GM12878 (cell line): ENCODE measurements around the gene STARD10. TPM values are rescaled to one million over a fixed set of nuclear protein-coding genes. Genes with fewer than 3 reads are reported as not detected.

Source experiments
- ATAC-seq: fragments of 200-7000 bp; cut with Tn5 transposase; 3 replicates; pipeline ENCODE4 v1.9.1; 2020; ENCODE audit warnings: mild to moderate bottlenecking, moderate library complexity
- BruUV-seq: library from RNA; stranded (reverse); fragments of 400-500 nt; replicated peaks from 2 replicates; lab custom pipeline; 2021; lab: Mats Ljungman, UMichigan
- CTCF ChIA-PET: fragments of 300-600 bp; sonication (Branson Sonifier 250); formaldehyde crosslinking; extraction: SDS; loops from one replicate; lab custom pipeline; 2021; ENCODE audit warnings: inconsistent platforms; lab: Yijun Ruan, JAX
- POLR2A ChIA-PET: fragments of 350-600 bp; formaldehyde crosslinking; extraction: SDS; loops from one replicate; lab custom pipeline; 2021; ENCODE audit warnings: inconsistent platforms; lab: Charles Lee
- RAD21 ChIA-PET: fragments of 300-600 bp; sonication (Branson Sonifier 250); formaldehyde crosslinking; loops from one replicate; lab custom pipeline; 2023; ENCODE audit warnings: antibody characterized with exemption; ENCODE audit not compliant: unreplicated experiment; lab: Charles Lee
- SMC1A ChIA-PET: fragments of 300-600 bp; sonication (Branson Sonifier 250); formaldehyde crosslinking; loops from one replicate; lab custom pipeline; 2023; ENCODE audit not compliant: unreplicated experiment, uncharacterized antibody; lab: Charles Lee
- DNase-seq: peaks from one replicate; pipeline ENCODE4 v3.0.0-alpha.2; 2011; ENCODE audit warnings: low read depth, low spot score
- FAIRE-seq: peaks from 3 replicates; lab custom pipeline; 2011; peaks lifted over from hg19 to GRCh38; lab: Jason Lieb, UNC
- H2AFZ ChIP-seq: 2 replicates; pipeline ENCODE4 v1.6.0; 2011; ENCODE audit warnings: low read depth, low read length, control low read depth; ENCODE audit not compliant: control insufficient read depth
- H3K27ac ChIP-seq: 2 replicates; pipeline ENCODE4 v1.5.1; 2011; ENCODE audit warnings: control low read depth; ENCODE audit not compliant: control insufficient read depth, insufficient read depth
- H3K27me3 ChIP-seq, 2 experiments: replicated peaks in 1 of 2; 2 replicates each; pipeline versions ENCODE4 v1.6.0 to v1.6.1; 2011; ENCODE audit warnings: low read length in 1 of 2; ENCODE audit not compliant: control insufficient read depth in 2 of 2, insufficient read depth in 2 of 2
- H3K36me3 ChIP-seq, 2 experiments: 2 replicates each; pipeline ENCODE4 v1.5.1; 2011; ENCODE audit warnings: low read length in 1 of 2; ENCODE audit not compliant: control insufficient read depth in 2 of 2, insufficient read depth in 2 of 2
- H3K4me1 ChIP-seq: 2 replicates; pipeline ENCODE4 v1.6.1; 2011; ENCODE audit warnings: mild to moderate bottlenecking, low read length, moderate library complexity, mixed read lengths; ENCODE audit not compliant: control insufficient read depth, insufficient read depth
- H3K4me2 ChIP-seq: 2 replicates; pipeline ENCODE4 v1.6.0; 2011; ENCODE audit warnings: control low read depth; ENCODE audit not compliant: control insufficient read depth, insufficient read depth
- H3K4me3 ChIP-seq: fragments of 200-600 bp; sonication (generic); 2 replicates; pipeline ENCODE4 v1.5.1; 2016
- H3K79me2 ChIP-seq: 2 replicates; pipeline ENCODE4 v1.6.0; 2011; ENCODE audit warnings: low read length; ENCODE audit not compliant: control insufficient read depth, insufficient read depth
- H3K9ac ChIP-seq: 2 replicates; pipeline ENCODE4 v1.8.0; 2011; ENCODE audit warnings: low read length, control low read depth, mixed read lengths; ENCODE audit not compliant: control insufficient read depth, insufficient read depth
- H3K9me3 ChIP-seq: replicated peaks from 3 replicates; pipeline ENCODE4 v1.5.1; 2011; ENCODE audit warnings: mild to moderate bottlenecking, low read length; ENCODE audit not compliant: control insufficient read depth, insufficient read depth
- H4K20me1 ChIP-seq: 2 replicates; pipeline ENCODE4 v1.6.0; 2011; ENCODE audit not compliant: control insufficient read depth, insufficient read depth
- HDGF ChIP-seq: fragments of 450-650 bp; IDR thresholded peaks from 2 replicates; pipeline ENCODE4 v1.6.1; 2016; ENCODE audit warnings: antibody characterized with exemption
- KAT2A ChIP-seq: conservative IDR thresholded peaks from 2 replicates; pipeline ENCODE4 v1.6.1; 2011; ENCODE audit warnings: low read depth, low read length; ENCODE audit not compliant: control insufficient read depth
- NBN ChIP-seq: fragments of 450-650 bp; IDR thresholded peaks from 2 replicates; pipeline ENCODE4 v1.6.1; 2016
- WGBS: methylation state at CpG from one replicate; pipeline ENCODE4 v1.1.6; 2016; ENCODE audit warnings: low lambda C conversion rate; ENCODE audit not compliant: insufficient replicate concordance, insufficient coverage; ENCODE audit errors: missing lambda C conversion rate; 5-methylcytosine and 5-hydroxymethylcytosine counted together
- in situ Hi-C: fragments of 300-500 bp; cut with MboI; formaldehyde crosslinking; loops from 9 replicates; pipeline ENCODE4 v1.14.3; 2018; ENCODE audit warnings: mixed read lengths
- intact Hi-C: fragments of 100-400 bp; cut with micrococcal nuclease; formaldehyde crosslinking; loops from one replicate; pipeline ENCODE4 v1.14.2; 2022; ENCODE audit not compliant: unreplicated experiment
- polyA plus RNA-seq, 11 experiments: library from polyadenylated mRNA; depleted of rRNA in 4 of 11; unstranded in 6 of 11; stranded (reverse) in 5 of 11; fragments of >200 nt; fragmentation: Nextera tagmentation in 4 of 11; fragmentation: Illumina TruSeq in 1 of 11; extraction: Ambion mirVana in 4 of 11; extraction: Trizol in 1 of 11; gene quantifications; 1 replicate in 1 of 11; 2 replicates in 10 of 11; pipeline versions ENCODE4 v1.2.1 to v1.2.3, GENCODE V29; 2011 to 2016; ENCODE audit warnings: inconsistent platforms in 2 of 11, missing spikeins in 2 of 11, low read depth in 1 of 11
- total RNA-seq, 4 experiments: library from RNA; depleted of rRNA in 3 of 4; stranded (reverse); fragments of >200 nt in 3 of 4; fragmentation: Illumina TruSeq in 1 of 4; extraction: Trizol in 1 of 4; gene quantifications; 2 replicates each; pipeline versions ENCODE4 v1.2.1 to v1.2.3, GENCODE V29; 2013 to 2021

Gene STARD10
- total and polyA plus RNA-seq, 10 of the 15 experiments (the other 5 are each of a cell fraction or from before 2014, with no cell fraction given) = 0.15 to 43.2 (median 23.1) TPM

DNA sequence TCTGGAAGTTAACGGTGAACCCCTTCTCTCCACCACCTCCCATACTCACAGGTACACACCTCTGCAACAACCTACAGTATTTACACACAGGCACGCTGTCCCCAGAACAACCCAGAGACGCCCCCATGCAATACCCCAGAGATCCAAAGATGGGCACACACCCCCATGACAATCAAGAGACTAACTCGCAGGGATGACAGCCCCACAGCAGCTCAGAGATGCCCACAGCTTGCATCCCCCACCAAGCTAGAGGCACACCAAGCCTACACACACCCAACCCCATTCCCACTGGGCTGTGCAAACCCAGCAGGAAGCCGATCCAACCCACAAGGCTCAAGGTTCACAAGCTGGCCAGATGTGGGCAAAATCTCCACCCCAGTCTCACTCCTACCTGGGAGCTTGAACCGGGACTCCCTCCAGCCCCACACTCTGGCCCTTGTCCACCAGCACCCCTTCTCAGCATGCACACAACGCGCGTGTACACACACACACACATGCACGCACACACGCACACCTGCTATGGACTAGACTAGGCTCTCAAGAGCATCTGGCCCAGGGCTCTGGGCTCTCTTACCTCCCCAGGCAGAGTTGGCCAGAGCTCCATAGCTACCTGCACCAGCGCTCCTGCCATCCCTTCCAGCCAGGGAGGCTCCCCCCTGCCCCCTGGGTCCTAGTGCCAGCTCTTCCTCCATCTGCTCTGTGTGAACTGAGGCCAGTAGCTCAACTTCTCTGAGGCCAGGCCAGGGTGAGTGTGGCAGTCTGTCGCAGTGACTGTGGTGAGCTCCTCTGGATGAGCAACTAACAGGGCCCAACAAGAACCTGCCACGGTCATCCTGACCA lies 11.5 kb downstream of the STARD10 start:
- H3K36me3 ChIP-seq = no peaks in the 10 kb centered on the region
- ChIA-PET CTCF (interaction anchor here (0.9 to 15.0 kb wide), 3 partner anchors 11 to 114 kb away, joined by 3 to 469 read pairs (median 65); partner anchors contain the start of gene STARD10), SMC1A (interaction anchor here (0.9 to 1.8 kb wide), 6 partner anchors 10 to 57 kb away, joined by 3 to 13 read pairs (median 4); no protein-coding TSS in a partner anchor), POLR2A (interaction anchor here (0.6 to 2.3 kb wide), 3 partner anchors 11 to 53 kb away, joined by 3 to 19 read pairs (median 3); partner anchors contain the start of gene STARD10), RAD21 (interaction anchor here (0.8 to 2.3 kb wide), 8 partner anchors 11 to 114 kb away, joined by 3 to 24 read pairs (median 5); partner anchors contain the start of gene STARD10)
- 63% methylated on average over 14 of the region's 14 CpGs for WGBS
- H3K4me1 ChIP-seq = peaks cover 19% of the 10 kb centered on the region
- no TSS peak for BruUV-seq
- H3K4me2 ChIP-seq = peak overlapping the region; percentile 28
- intact Hi-C loops (no loop called here), in situ Hi-C loops (no loop called here)
- FAIRE-seq (no peak), DNase-seq (no peak), ATAC-seq (peak; percentile 60)
- TF ChIP-seq HDGF (0 out of 2 replicates have a peak, but pooled peaks have one; percentile 64), KAT2A (no peak), NBN (0 out of 2 replicates have a peak, but pooled peaks have one; percentile 16)
- H3K4me3 ChIP-seq = peak overlapping the region; percentile 51; the same call in 1 of the 2 replicates
- H4K20me1 ChIP-seq = no peaks in the 10 kb centered on the region
- no peaks in the 10 kb centered on the region for H3K27me3 ChIP-seq
- H3K9ac ChIP-seq = no peak overlapping the region
- peak overlapping the region; percentile 3 for H2AFZ ChIP-seq
- H3K9me3 ChIP-seq = no peaks in the 10 kb centered on the region
- no peak overlapping the region for H3K27ac ChIP-seq
- H3K79me2 ChIP-seq = no peaks in the 10 kb centered on the region
